ENCODE results near the gene KAT6B.

GRCh38 chr10:75050149-75050919 lies 223.9 kb downstream of the KAT6B start:
- TF ChIP-seq CTCF (IDR thresholded peaks at IDR 0.05; ENCODE audit: poor library complexity) (no peak), EZH2phosphoT487 (IDR thresholded peaks at IDR 0.05; ENCODE audit: low read depth, severe bottlenecking, unreplicated experiment) (no peak)

Data from hepatocyte (in vitro differentiated cells).